Muscle layer of duodenum (tissue), 2 donors: ENCODE data around the gene ALDH1L1.

Source experiments
- H3K27ac ChIP-seq: one replicate; pipeline ENCODE4 v1.7.0; 2013; ENCODE audit warnings: mild to moderate bottlenecking, low read length
- H3K27me3 ChIP-seq: one replicate; pipeline ENCODE4 v1.7.0; 2013; ENCODE audit warnings: low read depth, mild to moderate bottlenecking, control low read depth, low read length
- H3K36me3 ChIP-seq, 2 donors: one replicate each; pipeline ENCODE4 v1.7.0; 2013; ENCODE audit warnings: low read length in 2 of 2, control low read depth in 1 of 2, mild to moderate bottlenecking in 1 of 2; ENCODE audit not compliant: insufficient read depth in 2 of 2, control insufficient read depth in 1 of 2
- H3K4me1 ChIP-seq, 2 donors: one replicate each; pipeline ENCODE4 v1.7.0; 2013; ENCODE audit warnings: low read length in 2 of 2, mild to moderate bottlenecking in 2 of 2, control low read depth in 1 of 2, moderate library complexity in 1 of 2; ENCODE audit not compliant: insufficient read depth in 2 of 2, control insufficient read depth in 1 of 2
- H3K4me3 ChIP-seq, 2 donors: one replicate each; pipeline ENCODE4 v1.7.0; 2013; ENCODE audit warnings: low read length in 2 of 2, low read depth in 1 of 2, mild to moderate bottlenecking in 1 of 2
- H3K9me3 ChIP-seq, 2 donors: one replicate each; pipeline ENCODE4 v1.7.0; 2013; ENCODE audit warnings: low read length in 2 of 2, control low read depth in 1 of 2, mild to moderate bottlenecking in 1 of 2; ENCODE audit not compliant: control insufficient read depth in 1 of 2
- donor health status: healthy.

Gene ALDH1L1

GRCh38 chr3:126208182-126208581, 27.8 kb upstream of the ALDH1L1 start:
- Histone ChIP-seq H3K4me1 (peaks cover 0 to 1% of the 10 kb centered on the region in 2 donors), H3K9me3 (no peaks in the 10 kb centered on the region), H3K4me3 (no peak overlapping the region), H3K36me3 (no peaks in the 10 kb centered on the region), H3K27ac (no peak overlapping the region), H3K27me3 (no peaks in the 10 kb centered on the region)

GRCh38 chr3:126207166-126207565, 26.8 kb upstream of the ALDH1L1 start:
- H3K36me3 ChIP-seq = no peaks in the 10 kb centered on the region
- no peaks in the 10 kb centered on the region for H3K27me3 ChIP-seq
- H3K9me3 ChIP-seq = no peaks in the 10 kb centered on the region
- H3K4me3 ChIP-seq = no peak overlapping the region
- no peak overlapping the region for H3K27ac ChIP-seq
- H3K4me1 ChIP-seq = no peaks in the 10 kb centered on the region

GRCh38 chr3:126205717-126206655, 25.6 kb upstream of the ALDH1L1 start:
- Histone ChIP-seq H3K4me1 (no peaks in the 10 kb centered on the region), H3K27me3 (no peaks in the 10 kb centered on the region), H3K4me3 (no peak overlapping the region), H3K36me3 (no peaks in the 10 kb centered on the region), H3K9me3 (no peaks in the 10 kb centered on the region), H3K27ac (no peak overlapping the region)

- Histone ChIP-seq H3K27ac (no peak overlapping the region), H3K9me3 (no peaks in the 10 kb centered on the region), H3K27me3 (no peaks in the 10 kb centered on the region), H3K36me3 (no peaks in the 10 kb centered on the region), H3K4me1 (no peaks in the 10 kb centered on the region), H3K4me3 (no peak overlapping the region)
Observed at GRCh38 chr3:126202680-126203079, 22.3 kb upstream of the ALDH1L1 start.

- H3K27ac ChIP-seq = no peak overlapping the region
- no peak overlapping the region for H3K4me3 ChIP-seq
Observed at GRCh38 chr3:126202276-126202675, 21.9 kb upstream of the ALDH1L1 start.

GRCh38 chr3:126201168-126201567, 20.8 kb upstream of the ALDH1L1 start:
- H3K9me3 ChIP-seq = no peaks in the 10 kb centered on the region
- no peaks in the 10 kb centered on the region for H3K36me3 ChIP-seq
- no peak overlapping the region for H3K4me3 ChIP-seq
- no peaks in the 10 kb centered on the region for H3K27me3 ChIP-seq
- no peaks in the 10 kb centered on the region for H3K4me1 ChIP-seq
- H3K27ac ChIP-seq = no peak overlapping the region

More at GRCh38 chr3:126202276-126202675, 21.9 kb upstream of the ALDH1L1 start:
- Histone ChIP-seq H3K36me3 (no peaks in the 10 kb centered on the region), H3K27me3 (no peaks in the 10 kb centered on the region), H3K4me1 (no peaks in the 10 kb centered on the region), H3K9me3 (no peaks in the 10 kb centered on the region)

GRCh38 chr3:126200534-126200933, 20.1 kb upstream of the ALDH1L1 start:
- Histone ChIP-seq H3K4me1 (no peaks in the 10 kb centered on the region), H3K4me3 (no peak overlapping the region), H3K27me3 (no peaks in the 10 kb centered on the region), H3K9me3 (no peaks in the 10 kb centered on the region), H3K27ac (no peak overlapping the region), H3K36me3 (no peaks in the 10 kb centered on the region)

- H3K27me3 ChIP-seq = no peaks in the 10 kb centered on the region
- H3K36me3 ChIP-seq = no peaks in the 10 kb centered on the region
- H3K9me3 ChIP-seq = no peaks in the 10 kb centered on the region
- no peaks in the 10 kb centered on the region for H3K4me1 ChIP-seq
- no peak overlapping the region for H3K27ac ChIP-seq
- H3K4me3 ChIP-seq = no peak overlapping the region
Observed at GRCh38 chr3:126199256-126199655, 18.9 kb upstream of the ALDH1L1 start.

GRCh38 chr3:126197854-126198584, 17.6 kb upstream of the ALDH1L1 start:
- Histone ChIP-seq H3K4me3 (no peak overlapping the region), H3K36me3 (no peaks in the 10 kb centered on the region), H3K9me3 (no peaks in the 10 kb centered on the region), H3K27me3 (no peaks in the 10 kb centered on the region), H3K4me1 (no peaks in the 10 kb centered on the region), H3K27ac (no peak overlapping the region)

- H3K27ac ChIP-seq = no peak overlapping the region
- no peaks in the 10 kb centered on the region for H3K27me3 ChIP-seq
- H3K9me3 ChIP-seq = no peaks in the 10 kb centered on the region
- H3K4me1 ChIP-seq = no peaks in the 10 kb centered on the region
- H3K4me3 ChIP-seq = no peak overlapping the region
- H3K36me3 ChIP-seq = no peaks in the 10 kb centered on the region
Observed at GRCh38 chr3:126197343-126197742, 17.0 kb upstream of the ALDH1L1 start.

- Histone ChIP-seq H3K27ac (no peak overlapping the region), H3K36me3 (no peaks in the 10 kb centered on the region), H3K4me3 (no peak overlapping the region), H3K27me3 (no peaks in the 10 kb centered on the region), H3K9me3 (no peaks in the 10 kb centered on the region), H3K4me1 (no peaks in the 10 kb centered on the region)
Observed at GRCh38 chr3:126194713-126195305, 14.4 kb upstream of the ALDH1L1 start.
